GM19463 (cell line): ENCODE data around the gene GH1.
"Not testable (repeated sequence)": the region's sequence is repeated elsewhere in the genome, so short reads cannot be mapped to it uniquely, and the experiment has no call there.

ENCODE experiments used
- ATAC-seq: cut with Tn5 transposase; IDR thresholded peaks from one replicate; pipeline ENCODE4 v1.9.1; 2021; ENCODE audit warnings: mild to moderate bottlenecking, moderate library complexity; ENCODE audit not compliant: unreplicated experiment

The GH1 gene

GRCh38 chr17:63901971-63902370 lies 16.7 kb downstream of the GH1 start:
- ATAC-seq = not testable (repeated sequence)

- ATAC-seq = peak; percentile 60
Measured at GRCh38 chr17:63898899-63899798, 19.5 kb downstream of the GH1 start.

DNA sequence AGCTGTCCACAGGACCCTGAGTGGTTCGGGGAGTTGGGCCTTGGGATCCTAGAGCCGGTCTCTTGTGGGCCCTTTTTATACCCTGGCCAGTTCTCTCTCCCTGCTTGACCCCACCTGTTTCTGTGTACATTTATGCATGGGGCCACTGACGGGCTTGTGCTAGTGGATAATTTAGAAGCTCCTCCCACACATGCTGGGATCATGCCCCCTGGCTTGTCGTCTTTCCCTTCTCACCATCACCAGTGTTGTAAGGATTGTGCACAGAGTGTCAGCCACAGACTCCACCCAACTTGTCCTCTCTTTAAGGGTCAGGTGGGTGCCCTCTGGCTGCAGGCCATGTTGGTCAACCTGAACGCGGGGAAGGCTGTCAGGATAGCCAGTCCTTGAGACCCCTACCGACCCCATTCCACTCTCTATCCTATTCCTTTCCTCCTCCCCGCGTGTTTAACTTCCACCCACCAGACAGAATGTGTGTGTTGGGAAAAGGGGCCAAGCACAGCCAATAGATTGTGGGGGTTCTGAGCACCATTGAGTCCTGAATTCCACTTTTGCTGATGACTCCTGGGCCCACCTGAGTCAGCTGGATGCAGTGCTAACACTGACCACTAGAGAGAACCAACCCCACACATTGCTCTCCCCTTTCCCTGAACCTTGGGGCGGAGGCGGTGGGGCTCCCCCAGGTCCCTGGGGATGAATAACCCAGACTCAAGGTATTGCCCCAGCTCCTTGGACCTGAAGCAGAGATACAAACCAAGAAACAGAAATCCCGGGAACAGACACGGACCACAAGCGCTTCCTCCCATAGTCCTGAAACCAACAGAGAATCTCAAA lies 21.9 kb downstream of the GH1 start, which contains the start of gene CSH1:
CSH1 (minus strand) TSS at position 51 of the 831 bp plus-strand sequence. CDS start 63 bp downstream, outside the sequence.
- peak; percentile 51 for ATAC-seq

DNA sequence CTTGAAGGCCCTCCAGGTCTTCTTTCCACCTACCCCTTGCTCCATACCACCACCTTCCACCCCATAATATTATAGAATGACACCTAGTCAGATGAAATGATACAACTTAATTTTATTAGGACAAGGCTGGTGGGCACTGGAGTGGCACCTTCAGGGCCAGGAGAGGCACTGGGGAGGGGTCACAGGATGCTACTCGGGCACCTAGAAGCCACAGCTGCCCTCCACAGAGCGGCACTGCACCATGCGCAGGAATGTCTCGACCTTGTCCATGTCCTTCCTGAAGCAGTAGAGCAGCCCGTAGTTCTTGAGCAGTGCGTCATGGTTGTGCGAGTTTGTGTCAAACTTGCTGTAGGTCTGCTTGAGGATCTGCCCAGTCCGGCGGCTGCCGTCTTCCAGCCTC lies 23.8 kb downstream of the GH1 start:
- not testable (repeated sequence) for ATAC-seq

DNA sequence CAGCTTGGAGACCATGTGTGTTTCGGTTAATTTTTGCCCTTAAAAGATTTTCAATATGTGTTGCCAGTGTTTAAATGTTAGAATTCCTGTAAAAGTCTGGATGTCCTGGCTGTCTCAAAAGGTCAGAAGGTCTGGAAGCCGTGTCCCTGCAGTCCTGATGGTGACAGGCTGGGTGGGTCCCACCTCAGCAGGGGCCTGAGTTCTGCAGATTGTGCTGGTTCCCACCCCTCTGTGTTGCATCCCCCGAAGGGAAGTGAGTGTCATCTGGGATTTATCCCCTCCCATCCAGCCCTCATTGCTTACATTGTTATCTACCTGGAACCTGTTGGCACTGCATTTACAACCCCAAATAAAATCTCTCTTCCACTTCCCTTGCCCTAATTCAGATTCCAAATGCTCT lies 24.6 kb downstream of the GH1 start:
- not testable (repeated sequence) for ATAC-seq

- ATAC-seq = not testable (repeated sequence)
Measured at GRCh38 chr17:63892316-63893037, 26.2 kb downstream of the GH1 start.

GRCh38 chr17:63889026-63889848 lies 29.4 kb downstream of the GH1 start:
- ATAC-seq = not testable (repeated sequence)

DNA sequence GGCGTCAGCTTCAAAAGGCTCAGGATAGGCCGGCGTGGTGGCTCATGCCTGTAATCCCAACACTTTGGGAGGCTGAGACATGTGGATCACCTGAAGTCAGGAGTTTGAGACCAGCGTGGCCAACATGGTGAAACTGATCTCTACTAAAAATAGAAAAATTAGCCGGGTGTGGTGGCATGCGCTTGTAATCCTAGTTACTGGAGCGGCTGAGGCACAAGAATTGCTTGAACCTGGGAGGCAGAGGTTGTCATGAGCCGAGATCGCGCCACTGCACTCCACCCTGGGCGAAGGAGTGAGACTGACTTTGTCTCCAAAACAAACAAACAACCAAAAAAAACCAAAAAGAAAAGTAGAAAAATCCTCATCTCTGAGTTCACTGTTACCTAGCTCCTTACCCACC lies 33.5 kb downstream of the GH1 start:
- not testable (repeated sequence) for ATAC-seq

GRCh38 chr17:63882626-63883126 lies 36.0 kb downstream of the GH1 start:
- ATAC-seq = not testable (repeated sequence)

DNA sequence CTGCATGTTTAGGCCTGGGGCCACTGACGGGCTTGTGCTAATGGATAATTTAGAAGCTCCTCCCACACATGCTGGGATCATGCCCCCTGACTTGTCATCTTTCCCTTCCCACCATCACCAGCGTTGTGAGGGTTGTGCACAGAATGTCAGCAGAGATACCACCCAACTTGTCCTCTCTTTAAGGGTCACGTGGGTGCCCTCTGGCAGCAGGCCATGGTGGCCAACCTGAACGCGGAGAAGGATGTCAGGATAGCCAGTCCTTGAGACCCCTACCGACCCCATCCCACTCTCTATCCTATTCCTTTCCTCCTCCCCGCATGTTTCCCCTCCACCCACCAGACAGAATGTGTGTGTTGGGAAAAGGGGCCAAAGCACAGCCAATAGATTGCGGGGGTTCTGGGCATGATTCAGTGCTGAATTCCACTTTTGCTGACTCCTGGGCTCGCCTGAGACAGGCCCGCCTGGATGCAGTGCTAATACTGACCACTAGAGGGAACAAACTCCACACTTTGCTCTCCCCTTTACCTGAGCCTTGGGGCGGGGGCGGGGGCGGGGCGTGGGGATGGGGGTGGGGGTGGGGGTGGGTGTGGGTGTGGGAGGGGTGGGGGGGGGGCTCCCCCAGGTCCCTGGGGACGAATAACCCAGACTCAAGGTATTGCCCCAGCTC lies 36.6 kb downstream of the GH1 start, which contains the start of gene GH2:
GH2 (minus strand) TSS at position 10 of the 667 bp plus-strand sequence. CDS start 143 bp downstream, outside the sequence.
- ATAC-seq = no peak

DNA sequence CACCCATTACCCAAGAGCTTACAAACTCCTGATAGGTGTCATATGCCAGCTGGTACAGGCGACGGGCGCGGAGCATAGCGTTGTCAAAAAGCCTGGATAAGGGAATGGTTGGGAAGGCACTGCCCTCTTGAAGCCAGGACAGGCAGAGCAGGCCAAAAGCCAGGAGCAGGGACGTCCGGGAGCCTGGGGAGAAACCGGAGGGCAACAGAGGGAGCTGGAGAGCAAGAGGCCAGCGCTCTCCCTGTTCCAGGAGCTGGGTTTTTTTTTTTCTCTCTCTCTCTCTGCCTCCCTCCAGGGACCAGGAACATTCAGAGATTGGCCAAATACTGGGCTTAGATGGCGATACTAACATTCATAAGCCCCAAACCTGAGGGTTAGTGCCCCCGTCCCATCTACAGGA lies 37.3 kb downstream of the GH1 start:
- ATAC-seq = not testable (repeated sequence)

DNA sequence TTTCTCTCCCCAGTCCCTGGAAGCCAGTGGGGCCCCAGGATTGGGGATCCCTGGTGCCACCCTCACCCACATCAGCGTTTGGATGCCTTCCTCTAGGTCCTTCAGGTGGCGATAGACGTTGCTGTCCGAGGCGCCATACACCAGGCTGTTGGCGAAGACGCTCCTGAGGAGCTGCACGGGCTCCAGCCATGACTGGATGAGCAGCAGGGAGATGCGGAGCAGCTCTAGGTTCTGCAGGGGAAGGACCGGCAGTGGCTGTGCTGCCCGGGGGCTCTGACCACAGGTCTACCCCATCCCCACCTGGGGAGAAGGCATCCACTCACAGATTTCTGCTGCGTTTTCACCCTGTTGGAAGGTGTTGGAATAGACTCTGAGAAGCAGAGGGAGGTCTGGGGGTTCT lies 37.9 kb downstream of the GH1 start:
- ATAC-seq = no peak

DNA sequence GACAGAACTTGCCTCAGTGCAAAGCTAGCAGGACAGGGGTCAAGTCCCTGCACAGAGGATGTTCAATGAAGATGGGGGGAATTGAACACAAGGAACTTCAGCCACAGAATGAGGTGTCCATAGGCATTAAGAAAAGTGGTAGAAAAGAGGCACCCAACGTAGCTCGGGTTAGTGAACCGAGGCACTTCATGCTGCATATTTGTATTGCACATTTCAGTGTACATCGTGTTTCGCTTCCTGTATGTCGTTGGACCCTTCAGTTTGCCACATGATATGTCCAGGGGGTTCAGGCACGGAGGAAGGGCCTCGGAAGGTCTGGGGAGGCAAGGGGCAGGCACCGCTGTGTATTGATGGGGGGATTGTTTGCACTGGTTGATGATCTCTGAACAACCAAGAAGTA lies 40.2 kb downstream of the GH1 start:
- not testable (repeated sequence) for ATAC-seq

DNA sequence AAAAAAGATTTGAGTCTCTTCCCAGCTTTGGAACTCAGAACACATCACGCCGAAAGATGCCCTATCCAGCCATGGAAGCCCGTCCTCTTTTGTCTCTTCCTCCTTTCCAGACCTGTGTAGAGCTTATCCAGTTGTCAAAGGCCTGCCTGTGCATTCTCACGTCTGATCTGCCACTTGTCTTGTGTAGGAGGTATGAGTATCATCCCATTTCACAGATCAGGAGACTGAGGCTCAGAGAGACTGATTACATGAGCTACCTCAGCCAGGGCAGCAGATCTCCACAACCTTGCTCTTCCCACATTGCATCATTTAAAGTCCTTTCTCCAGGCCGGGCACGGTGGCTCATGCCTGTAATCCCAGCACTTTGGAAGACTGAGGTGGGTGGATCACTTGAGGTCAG lies 43.9 kb downstream of the GH1 start:
- not testable (repeated sequence) for ATAC-seq

DNA sequence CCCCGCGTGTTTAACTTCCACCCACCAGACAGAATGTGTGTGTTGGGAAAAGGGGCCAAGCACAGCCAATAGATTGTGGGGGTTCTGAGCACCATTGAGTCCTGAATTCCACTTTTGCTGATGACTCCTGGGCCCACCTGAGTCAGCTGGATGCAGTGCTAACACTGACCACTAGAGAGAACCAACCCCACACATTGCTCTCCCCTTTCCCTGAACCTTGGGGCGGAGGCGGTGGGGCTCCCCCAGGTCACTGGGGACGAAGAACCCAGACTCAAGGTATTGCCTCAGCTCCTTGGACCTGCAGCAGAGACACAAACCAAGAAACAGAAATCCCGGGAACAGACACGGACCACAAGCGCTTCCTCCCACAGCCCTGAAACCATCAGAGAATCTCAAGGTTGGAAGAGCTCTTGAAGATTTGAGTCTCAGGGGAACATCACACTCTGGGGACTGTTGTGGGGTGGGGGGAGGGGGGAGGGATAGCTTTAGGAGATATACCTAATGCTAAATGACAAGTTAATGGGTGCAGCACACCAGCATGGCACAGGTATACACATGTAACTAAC lies 44.5 kb downstream of the GH1 start:
- ATAC-seq = not testable (repeated sequence)

- not testable (repeated sequence) for ATAC-seq
Measured at GRCh38 chr17:63873577-63873976, 45.1 kb downstream of the GH1 start, which contains the start of gene CSH2. TSS of gene CSH2 (minus strand) at chr17:63873677. CDS start at chr17:63873614, 63 bp downstream.

GRCh38 chr17:63871646-63872365 lies 46.8 kb downstream of the GH1 start:
- not testable (repeated sequence) for ATAC-seq

DNA sequence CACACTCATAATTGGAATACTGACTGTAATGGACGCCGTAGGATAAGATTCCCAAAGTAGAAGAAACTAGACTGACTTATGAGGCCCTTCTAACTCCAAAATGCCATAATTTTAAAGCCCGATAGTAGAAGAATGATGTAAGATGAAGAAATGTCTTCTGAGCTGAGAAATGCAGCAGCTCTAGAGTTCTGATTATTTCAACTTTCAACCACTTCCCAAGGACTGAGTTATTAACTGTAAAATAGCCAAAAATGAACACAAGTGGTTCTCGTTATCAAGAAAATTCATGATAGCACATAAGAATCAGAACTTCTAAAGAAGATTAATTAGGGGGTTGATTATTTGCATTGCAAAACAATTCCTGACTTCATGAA lies 48.4 kb downstream of the GH1 start:
- not testable (repeated sequence) for ATAC-seq
